Measurements from ENCODE around the gene TTC29.

Gene TTC29

GRCh38 chr4:146930673-146931072, 15.0 kb downstream of the TTC29 start:
- Histone ChIP-seq H3K4me2 (ENCODE audit: low read length) (no peak overlapping the region), H3F3A (ENCODE audit: insufficient read depth, low read length) (no peaks in the 10 kb centered on the region), H4K20me1 (ENCODE audit: insufficient read depth, low read length) (no peaks in the 10 kb centered on the region), H3K9me3 (ENCODE audit: low read length) (no peaks in the 10 kb centered on the region), H3K9me2 (ENCODE audit: low read depth, low read length) (no peaks in the 10 kb centered on the region), H3K9ac (ENCODE audit: low read length) (no peak overlapping the region), H3K4me3 (ENCODE audit: low read depth, low read length, poor library complexity, severe bottlenecking) (no peak overlapping the region), H3K79me2 (ENCODE audit: insufficient read depth, low read length) (no peaks in the 10 kb centered on the region), H3K36me3 (ENCODE audit: insufficient read depth, low read length) (no peaks in the 10 kb centered on the region), H3K4me1 (ENCODE audit: insufficient read depth, low read length, severe bottlenecking) (no peaks in the 10 kb centered on the region), H3K27ac (ENCODE audit: low read depth, low read length, poor library complexity, severe bottlenecking) (no peak overlapping the region), H2AFZ (ENCODE audit: low read length) (no peak overlapping the region), H3K27me3 (ENCODE audit: insufficient read depth, low read length) (no peaks in the 10 kb centered on the region)
- no peak for TF ChIP-seq EZH2 (IDR thresholded peaks at IDR 0.05; ENCODE audit: borderline replicate concordance, low read length)
- TF ChIP-seq, protein P1, sequence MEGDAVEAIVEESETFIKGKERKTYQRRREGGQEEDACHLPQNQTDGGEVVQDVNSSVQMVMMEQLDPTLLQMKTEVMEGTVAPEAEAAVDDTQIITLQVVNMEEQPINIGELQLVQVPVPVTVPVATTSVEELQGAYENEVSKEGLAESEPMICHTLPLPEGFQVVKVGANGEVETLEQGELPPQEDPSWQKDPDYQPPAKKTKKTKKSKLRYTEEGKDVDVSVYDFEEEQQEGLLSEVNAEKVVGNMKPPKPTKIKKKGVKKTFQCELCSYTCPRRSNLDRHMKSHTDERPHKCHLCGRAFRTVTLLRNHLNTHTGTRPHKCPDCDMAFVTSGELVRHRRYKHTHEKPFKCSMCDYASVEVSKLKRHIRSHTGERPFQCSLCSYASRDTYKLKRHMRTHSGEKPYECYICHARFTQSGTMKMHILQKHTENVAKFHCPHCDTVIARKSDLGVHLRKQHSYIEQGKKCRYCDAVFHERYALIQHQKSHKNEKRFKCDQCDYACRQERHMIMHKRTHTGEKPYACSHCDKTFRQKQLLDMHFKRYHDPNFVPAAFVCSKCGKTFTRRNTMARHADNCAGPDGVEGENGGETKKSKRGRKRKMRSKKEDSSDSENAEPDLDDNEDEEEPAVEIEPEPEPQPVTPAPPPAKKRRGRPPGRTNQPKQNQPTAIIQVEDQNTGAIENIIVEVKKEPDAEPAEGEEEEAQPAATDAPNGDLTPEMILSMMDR (IDR thresholded peaks at IDR 0.05; ENCODE audit: low read length), result no peak

DNA sequence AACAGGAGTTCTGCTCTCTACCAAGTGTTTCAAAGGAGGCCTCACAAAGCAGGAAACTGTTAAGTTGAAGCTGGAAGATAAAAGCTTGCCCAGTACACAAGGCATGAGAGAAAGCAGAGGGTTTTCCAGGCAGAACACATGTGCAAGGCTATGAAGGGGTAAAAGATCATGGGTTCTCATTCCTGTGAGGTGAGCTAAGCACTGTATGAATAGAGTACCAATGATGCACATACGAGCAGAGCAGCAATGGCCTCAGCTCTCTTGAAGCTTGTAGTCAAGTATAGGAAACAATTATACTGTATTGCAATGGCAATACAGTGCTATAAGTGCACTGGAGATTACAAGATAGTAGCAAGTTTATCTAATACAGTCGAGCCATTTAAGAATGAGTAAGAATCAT, 18.0 kb downstream of the TTC29 start:
- Histone ChIP-seq H2AFZ (ENCODE audit: low read length) (no peak overlapping the region), H4K20me1 (ENCODE audit: insufficient read depth, low read length) (no peaks in the 10 kb centered on the region)
- TF ChIP-seq, protein P1 (IDR thresholded peaks at IDR 0.05; ENCODE audit: low read length), result no peak
- no peak for TF ChIP-seq EZH2 (IDR thresholded peaks at IDR 0.05; ENCODE audit: borderline replicate concordance, low read length)

DNA sequence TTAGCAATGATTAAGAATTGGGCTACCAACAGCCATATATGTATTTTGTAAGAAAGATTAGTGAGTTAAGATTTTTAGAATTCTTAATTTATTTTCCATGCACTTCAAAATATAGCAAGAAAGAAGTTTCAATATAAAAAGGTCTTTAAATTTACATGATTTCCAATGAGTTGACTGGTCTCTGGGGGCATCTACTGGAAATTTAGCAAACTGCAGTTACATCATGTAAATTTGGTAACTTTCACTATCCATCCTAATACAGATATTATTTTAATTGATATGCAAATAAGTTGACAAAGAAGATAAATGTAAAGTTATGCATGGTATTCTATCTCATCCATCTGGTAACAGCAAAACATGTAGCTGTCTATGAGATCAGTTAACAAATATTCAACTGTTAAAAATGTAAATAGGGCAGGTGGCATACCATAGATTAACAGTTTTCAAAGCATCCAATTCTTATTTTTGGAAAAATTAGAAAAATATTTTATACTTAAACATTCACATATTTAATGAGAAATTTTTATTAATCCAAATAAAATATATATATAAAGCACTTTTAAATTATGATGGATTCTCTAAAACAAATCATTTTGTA, 29.1 kb downstream of the TTC29 start:
- Histone ChIP-seq H2AFZ (ENCODE audit: low read length) (no peak overlapping the region), H3K4me1 (ENCODE audit: insufficient read depth, low read length, severe bottlenecking) (no peaks in the 10 kb centered on the region), H3K27me3 (ENCODE audit: insufficient read depth, low read length) (no peaks in the 10 kb centered on the region), H3K79me2 (ENCODE audit: insufficient read depth, low read length) (no peaks in the 10 kb centered on the region), H3F3A (ENCODE audit: insufficient read depth, low read length) (no peaks in the 10 kb centered on the region), H3K9ac (ENCODE audit: low read length) (no peak overlapping the region), H3K27ac (ENCODE audit: low read depth, low read length, poor library complexity, severe bottlenecking) (no peak overlapping the region), H3K4me3 (ENCODE audit: low read depth, low read length, poor library complexity, severe bottlenecking) (no peak overlapping the region), H3K4me2 (ENCODE audit: low read length) (no peak overlapping the region), H3K36me3 (ENCODE audit: insufficient read depth, low read length) (no peaks in the 10 kb centered on the region), H3K9me2 (ENCODE audit: low read depth, low read length) (no peaks in the 10 kb centered on the region), H4K20me1 (ENCODE audit: insufficient read depth, low read length) (no peaks in the 10 kb centered on the region), H3K9me3 (ENCODE audit: low read length) (no peaks in the 10 kb centered on the region)
- TF ChIP-seq, protein P1 (IDR thresholded peaks at IDR 0.05; ENCODE audit: low read length), result peak; percentile 75
- no peak for TF ChIP-seq EZH2 (IDR thresholded peaks at IDR 0.05; ENCODE audit: borderline replicate concordance, low read length)

More for the DNA sequence above, 18.0 kb downstream of the TTC29 start:
- Histone ChIP-seq H3F3A (ENCODE audit: insufficient read depth, low read length) (no peaks in the 10 kb centered on the region), H3K9me2 (ENCODE audit: low read depth, low read length) (no peaks in the 10 kb centered on the region), H3K4me2 (ENCODE audit: low read length) (no peak overlapping the region), H3K9me3 (ENCODE audit: low read length) (no peaks in the 10 kb centered on the region), H3K36me3 (ENCODE audit: insufficient read depth, low read length) (no peaks in the 10 kb centered on the region), H3K4me3 (ENCODE audit: low read depth, low read length, poor library complexity, severe bottlenecking) (no peak overlapping the region), H3K27me3 (ENCODE audit: insufficient read depth, low read length) (no peaks in the 10 kb centered on the region), H3K4me1 (ENCODE audit: insufficient read depth, low read length, severe bottlenecking) (no peaks in the 10 kb centered on the region), H3K27ac (ENCODE audit: low read depth, low read length, poor library complexity, severe bottlenecking) (no peak overlapping the region), H3K9ac (ENCODE audit: low read length) (no peak overlapping the region), H3K79me2 (ENCODE audit: insufficient read depth, low read length) (no peaks in the 10 kb centered on the region)
